Measurements from ENCODE around the gene DOCK9. TPM values are rescaled to one million over a fixed set of nuclear protein-coding genes. Genes with fewer than 3 reads are reported as not detected.

Gene DOCK9
- total and polyA plus RNA-seq, 2 experiments from 2014 or later: 8.5 to 57.7 TPM

DNA sequence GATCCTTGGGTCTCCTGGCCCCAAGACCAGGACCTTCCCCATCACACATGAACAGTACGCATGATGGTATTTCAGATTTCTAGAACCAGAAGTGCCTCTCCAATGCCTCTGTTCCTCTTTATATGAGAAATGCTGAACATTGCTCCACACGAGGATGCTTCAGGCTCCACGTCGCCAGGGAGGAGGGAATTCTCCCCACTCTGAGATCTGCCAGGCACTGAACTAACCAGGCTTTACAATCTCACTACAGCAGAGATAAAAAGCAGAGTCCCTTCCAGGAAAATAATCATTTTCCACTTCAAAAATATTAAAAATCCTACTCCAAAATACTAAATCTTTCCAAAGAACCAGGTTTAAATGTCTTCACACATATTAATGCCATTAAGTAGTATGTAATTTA is 10.4 kb downstream of the DOCK9 start:
- Mint-ChIP-seq H3K4me1 (peaks cover 10% of the 10 kb centered on the region), H3K36me3 (ENCODE audit: low read depth) (no peaks in the 10 kb centered on the region)
- H3K79me2 ChIP-seq (replicated peaks; ENCODE audit: insufficient read depth): no peaks in the 10 kb centered on the region

More for the DNA sequence above, 10.4 kb downstream of the DOCK9 start:
- TF ChIP-seq, protein P1, sequence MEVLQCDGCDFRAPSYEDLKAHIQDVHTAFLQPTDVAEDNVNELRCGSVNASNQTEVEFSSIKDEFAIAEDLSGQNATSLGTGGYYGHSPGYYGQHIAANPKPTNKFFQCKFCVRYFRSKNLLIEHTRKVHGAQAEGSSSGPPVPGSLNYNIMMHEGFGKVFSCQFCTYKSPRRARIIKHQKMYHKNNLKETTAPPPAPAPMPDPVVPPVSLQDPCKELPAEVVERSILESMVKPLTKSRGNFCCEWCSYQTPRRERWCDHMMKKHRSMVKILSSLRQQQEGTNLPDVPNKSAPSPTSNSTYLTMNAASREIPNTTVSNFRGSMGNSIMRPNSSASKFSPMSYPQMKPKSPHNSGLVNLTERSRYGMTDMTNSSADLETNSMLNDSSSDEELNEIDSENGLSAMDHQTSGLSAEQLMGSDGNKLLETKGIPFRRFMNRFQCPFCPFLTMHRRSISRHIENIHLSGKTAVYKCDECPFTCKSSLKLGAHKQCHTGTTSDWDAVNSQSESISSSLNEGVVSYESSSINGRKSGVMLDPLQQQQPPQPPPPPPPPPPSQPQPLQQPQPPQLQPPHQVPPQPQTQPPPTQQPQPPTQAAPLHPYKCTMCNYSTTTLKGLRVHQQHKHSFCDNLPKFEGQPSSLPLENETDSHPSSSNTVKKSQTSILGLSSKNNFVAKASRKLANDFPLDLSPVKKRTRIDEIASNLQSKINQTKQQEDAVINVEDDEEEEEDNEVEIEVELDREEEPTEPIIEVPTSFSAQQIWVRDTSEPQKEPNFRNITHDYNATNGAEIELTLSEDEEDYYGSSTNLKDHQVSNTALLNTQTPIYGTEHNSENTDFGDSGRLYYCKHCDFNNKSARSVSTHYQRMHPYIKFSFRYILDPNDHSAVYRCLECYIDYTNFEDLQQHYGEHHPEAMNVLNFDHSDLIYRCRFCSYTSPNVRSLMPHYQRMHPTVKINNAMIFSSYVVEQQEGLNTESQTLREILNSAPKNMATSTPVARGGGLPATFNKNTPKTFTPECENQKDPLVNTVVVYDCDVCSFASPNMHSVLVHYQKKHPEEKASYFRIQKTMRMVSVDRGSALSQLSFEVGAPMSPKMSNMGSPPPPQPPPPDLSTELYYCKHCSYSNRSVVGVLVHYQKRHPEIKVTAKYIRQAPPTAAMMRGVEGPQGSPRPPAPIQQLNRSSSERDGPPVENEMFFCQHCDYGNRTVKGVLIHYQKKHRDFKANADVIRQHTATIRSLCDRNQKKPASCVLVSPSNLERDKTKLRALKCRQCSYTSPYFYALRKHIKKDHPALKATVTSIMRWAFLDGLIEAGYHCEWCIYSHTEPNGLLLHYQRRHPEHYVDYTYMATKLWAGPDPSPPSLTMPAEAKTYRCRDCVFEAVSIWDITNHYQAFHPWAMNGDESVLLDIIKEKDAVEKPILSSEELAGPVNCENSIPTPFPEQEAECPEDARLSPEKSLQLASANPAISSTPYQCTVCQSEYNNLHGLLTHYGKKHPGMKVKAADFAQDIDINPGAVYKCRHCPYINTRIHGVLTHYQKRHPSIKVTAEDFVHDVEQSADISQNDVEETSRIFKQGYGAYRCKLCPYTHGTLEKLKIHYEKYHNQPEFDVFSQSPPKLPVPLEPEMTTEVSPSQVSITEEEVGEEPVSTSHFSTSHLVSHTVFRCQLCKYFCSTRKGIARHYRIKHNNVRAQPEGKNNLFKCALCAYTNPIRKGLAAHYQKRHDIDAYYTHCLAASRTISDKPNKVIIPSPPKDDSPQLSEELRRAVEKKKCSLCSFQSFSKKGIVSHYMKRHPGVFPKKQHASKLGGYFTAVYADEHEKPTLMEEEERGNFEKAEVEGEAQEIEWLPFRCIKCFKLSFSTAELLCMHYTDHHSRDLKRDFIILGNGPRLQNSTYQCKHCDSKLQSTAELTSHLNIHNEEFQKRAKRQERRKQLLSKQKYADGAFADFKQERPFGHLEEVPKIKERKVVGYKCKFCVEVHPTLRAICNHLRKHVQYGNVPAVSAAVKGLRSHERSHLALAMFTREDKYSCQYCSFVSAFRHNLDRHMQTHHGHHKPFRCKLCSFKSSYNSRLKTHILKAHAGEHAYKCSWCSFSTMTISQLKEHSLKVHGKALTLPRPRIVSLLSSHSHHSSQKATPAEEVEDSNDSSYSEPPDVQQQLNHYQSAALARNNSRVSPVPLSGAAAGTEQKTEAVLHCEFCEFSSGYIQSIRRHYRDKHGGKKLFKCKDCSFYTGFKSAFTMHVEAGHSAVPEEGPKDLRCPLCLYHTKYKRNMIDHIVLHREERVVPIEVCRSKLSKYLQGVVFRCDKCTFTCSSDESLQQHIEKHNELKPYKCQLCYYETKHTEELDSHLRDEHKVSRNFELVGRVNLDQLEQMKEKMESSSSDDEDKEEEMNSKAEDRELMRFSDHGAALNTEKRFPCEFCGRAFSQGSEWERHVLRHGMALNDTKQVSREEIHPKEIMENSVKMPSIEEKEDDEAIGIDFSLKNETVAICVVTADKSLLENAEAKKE (CRISPR knock-in tag; IDR thresholded peaks at IDR 0.05): no peak
- no peak for TF ChIP-seq POLR2AphosphoS5 (IDR thresholded peaks at IDR 0.05; ENCODE audit: low read depth)
- TF ChIP-seq JUNB (IDR thresholded peaks at IDR 0.05; ENCODE audit: unreplicated experiment): no peak
- no peak for TF ChIP-seq STAT1 (IDR thresholded peaks at IDR 0.05; ENCODE audit: unreplicated experiment)
- no peak for TF ChIP-seq EZH2 (IDR thresholded peaks at IDR 0.05; ENCODE audit: low read depth, unreplicated experiment)
- no peak for TF ChIP-seq ZNF331 (CRISPR knock-in tag; IDR thresholded peaks at IDR 0.05; ENCODE audit: low read depth)
- TF ChIP-seq EZH2phosphoT487 (IDR thresholded peaks at IDR 0.05; ENCODE audit: unreplicated experiment): no peak
- TF ChIP-seq CTCF (conservative IDR thresholded peaks at IDR 0.05; ENCODE audit: low read depth in 2 of 2): no peak
- TF ChIP-seq ETS1 (IDR thresholded peaks at IDR 0.05): no peak
- TF ChIP-seq ZNF114 (CRISPR knock-in tag; IDR thresholded peaks at IDR 0.05): no peak
- TF ChIP-seq, protein P2, sequence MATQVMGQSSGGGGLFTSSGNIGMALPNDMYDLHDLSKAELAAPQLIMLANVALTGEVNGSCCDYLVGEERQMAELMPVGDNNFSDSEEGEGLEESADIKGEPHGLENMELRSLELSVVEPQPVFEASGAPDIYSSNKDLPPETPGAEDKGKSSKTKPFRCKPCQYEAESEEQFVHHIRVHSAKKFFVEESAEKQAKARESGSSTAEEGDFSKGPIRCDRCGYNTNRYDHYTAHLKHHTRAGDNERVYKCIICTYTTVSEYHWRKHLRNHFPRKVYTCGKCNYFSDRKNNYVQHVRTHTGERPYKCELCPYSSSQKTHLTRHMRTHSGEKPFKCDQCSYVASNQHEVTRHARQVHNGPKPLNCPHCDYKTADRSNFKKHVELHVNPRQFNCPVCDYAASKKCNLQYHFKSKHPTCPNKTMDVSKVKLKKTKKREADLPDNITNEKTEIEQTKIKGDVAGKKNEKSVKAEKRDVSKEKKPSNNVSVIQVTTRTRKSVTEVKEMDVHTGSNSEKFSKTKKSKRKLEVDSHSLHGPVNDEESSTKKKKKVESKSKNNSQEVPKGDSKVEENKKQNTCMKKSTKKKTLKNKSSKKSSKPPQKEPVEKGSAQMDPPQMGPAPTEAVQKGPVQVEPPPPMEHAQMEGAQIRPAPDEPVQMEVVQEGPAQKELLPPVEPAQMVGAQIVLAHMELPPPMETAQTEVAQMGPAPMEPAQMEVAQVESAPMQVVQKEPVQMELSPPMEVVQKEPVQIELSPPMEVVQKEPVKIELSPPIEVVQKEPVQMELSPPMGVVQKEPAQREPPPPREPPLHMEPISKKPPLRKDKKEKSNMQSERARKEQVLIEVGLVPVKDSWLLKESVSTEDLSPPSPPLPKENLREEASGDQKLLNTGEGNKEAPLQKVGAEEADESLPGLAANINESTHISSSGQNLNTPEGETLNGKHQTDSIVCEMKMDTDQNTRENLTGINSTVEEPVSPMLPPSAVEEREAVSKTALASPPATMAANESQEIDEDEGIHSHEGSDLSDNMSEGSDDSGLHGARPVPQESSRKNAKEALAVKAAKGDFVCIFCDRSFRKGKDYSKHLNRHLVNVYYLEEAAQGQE (IDR thresholded peaks at IDR 0.05; ENCODE audit: unreplicated experiment): no peak
- no peak for TF ChIP-seq CREB1 (CRISPR knock-in tag; IDR thresholded peaks at IDR 0.05; ENCODE audit: low read depth)
- TF ChIP-seq NANOG (IDR thresholded peaks at IDR 0.05; ENCODE audit: borderline replicate concordance): no peak
- Mint-ChIP-seq H3K4me3 (no peak overlapping the region), H3K27ac (no peak overlapping the region), H3K27me3 (ENCODE audit: insufficient read depth, low read depth, poor library complexity) (peaks cover 3% of the 10 kb centered on the region), H3K9me3 (no peaks in the 10 kb centered on the region)
- Histone ChIP-seq H3K4me1 (ENCODE audit: insufficient read depth) (0 out of 2 replicates have a peak, but pooled peaks cover 4% of the 10 kb centered on the region), H3K4me2 (no peak overlapping the region), H3K36me3 (ENCODE audit: insufficient read depth) (no peaks in the 10 kb centered on the region), H3K27ac (ENCODE audit: low read depth) (no peak overlapping the region), H3K4me3 (no peak overlapping the region), H4K20me1 (replicated peaks; ENCODE audit: insufficient read depth) (no peaks in the 10 kb centered on the region), H3K9me2 (ENCODE audit: insufficient read depth) (no peaks in the 10 kb centered on the region), H3K27me3 (ENCODE audit: insufficient read depth) (no peaks in the 10 kb centered on the region), H3F3A (replicated peaks; ENCODE audit: low read depth) (no peaks in the 10 kb centered on the region), H2AFZ (no peak overlapping the region)
- ATAC-seq (no peak), DNase-seq (ENCODE audit: low spot score) (no peak)
